NOMO-1 treated with DMSO at 0.1 percent for 48 hours (cell line): ENCODE measurements around the gene RTF2.
"Not testable (repeated sequence)": the region's sequence is repeated elsewhere in the genome, so short reads cannot be mapped to it uniquely, and the experiment has no call there.

Experiments
- DNase-seq: peaks from one replicate; lab custom pipeline; 2025; ENCODE audit not compliant: unreplicated experiment; lab: John Stamatoyannopoulos, UW

Gene RTF2

GRCh38 chr20:56483970-56484369, 15.5 kb downstream of the RTF2 start:
- peak; percentile 87 for DNase-seq

GRCh38 chr20:56487216-56487615, 18.8 kb downstream of the RTF2 start:
- DNase-seq: peak; percentile 86

DNA sequence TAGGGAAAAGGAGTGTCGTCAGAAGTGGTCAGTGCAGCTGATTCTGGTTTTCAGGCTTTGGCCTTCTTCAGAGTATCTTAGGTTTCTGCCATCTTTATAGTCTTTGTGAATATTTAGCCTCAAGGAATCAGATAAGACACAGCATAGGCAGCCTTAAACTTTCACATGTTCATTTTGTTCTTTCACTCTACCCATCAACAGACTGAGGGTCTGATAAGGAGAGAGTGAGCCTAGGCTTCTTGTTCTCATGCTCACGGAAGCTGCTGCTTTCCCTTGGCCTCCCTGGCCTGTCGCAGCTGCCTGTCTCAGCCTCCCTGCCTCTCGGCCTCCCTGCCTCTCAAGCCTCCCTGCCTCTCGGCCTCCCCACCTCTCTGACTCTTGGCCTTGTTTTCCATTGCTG, 20.1 kb downstream of the RTF2 start:
- no peak for DNase-seq

- no peak for DNase-seq
Observed at GRCh38 chr20:56501116-56501515, 32.7 kb downstream of the RTF2 start.

- DNase-seq: no peak
Observed at GRCh38 chr20:56503916-56504315, 35.5 kb downstream of the RTF2 start.

DNA sequence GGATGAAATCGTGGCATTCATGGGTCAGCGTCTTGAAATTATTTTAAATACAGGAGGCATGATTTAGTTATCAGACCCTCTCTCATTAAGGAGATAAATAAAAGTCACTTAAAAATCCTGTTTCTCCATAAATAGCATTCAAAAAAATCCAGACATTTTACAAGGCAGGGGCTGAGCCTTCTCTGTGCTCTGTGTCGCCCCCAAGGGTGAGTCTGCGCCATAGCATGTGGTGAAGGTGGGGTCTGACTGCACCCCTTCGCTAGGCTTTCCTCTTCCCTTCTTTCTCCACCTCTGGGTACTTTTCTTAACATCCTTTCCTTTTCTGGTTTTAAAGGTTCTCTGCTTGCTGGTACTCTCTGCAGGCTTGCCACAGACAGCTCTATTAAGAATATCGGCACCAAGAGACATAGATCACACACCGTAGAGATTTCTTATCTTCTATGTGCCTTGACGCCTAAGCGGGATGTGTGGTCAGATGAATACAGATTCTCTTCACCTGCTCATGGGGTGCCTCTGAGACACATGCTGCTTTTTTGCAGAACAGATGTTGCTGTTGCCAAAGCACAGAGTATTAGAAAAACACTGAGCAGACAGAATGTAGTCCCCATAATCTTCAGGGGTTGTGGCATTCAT, 36.1 kb downstream of the RTF2 start:
- no peak for DNase-seq

- DNase-seq: no peak
Observed at GRCh38 chr20:56506103-56506502, 37.7 kb downstream of the RTF2 start.

- DNase-seq: no peak
Observed at GRCh38 chr20:56511926-56512325, 43.5 kb downstream of the RTF2 start.

DNA sequence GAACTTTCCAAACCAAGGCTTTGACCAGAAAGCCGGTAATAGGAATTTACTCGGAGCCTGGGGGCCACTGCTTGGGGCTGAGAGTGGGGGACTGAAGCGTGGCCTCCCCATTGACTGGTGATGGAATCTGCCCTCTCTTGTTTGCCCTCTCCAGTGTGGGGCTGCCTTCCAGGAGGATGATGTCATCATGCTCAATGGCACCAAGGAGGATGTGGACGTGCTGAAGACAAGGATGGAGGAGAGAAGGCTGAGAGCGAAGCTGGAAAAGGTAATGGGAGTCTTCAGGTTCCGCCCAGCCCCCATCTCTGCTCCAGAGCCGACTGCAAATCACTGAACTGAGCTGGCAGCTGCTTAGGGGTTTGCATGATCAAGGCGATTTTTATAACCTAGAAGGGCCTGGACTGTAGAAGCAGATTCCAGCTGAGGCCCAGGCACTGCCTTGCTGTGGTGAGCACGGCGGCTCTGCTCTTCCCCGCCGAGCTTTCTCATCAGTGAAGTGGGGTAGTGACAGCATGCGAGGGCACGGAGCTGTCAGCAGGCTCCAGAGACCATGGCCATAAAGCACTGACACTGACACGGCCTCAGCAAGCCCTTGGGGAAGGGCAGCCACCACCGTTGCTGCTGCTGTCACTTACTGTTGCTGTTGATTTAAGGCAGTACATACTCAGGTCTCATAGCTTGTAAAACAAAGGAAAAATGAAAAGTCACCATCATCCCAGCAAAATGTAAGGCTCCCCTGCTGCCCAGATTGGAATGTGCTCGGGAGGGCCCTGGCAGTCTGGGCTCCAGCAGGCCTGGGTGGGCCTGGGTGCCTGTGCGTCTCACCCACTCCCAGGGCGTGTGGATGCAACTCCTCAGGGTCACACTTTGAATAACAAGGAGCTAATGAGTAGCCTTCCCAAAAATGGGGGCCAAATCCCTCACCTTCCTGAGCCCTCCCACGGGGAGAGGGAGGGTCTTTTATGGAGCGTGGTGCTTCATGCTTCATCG, 45.0 kb downstream of the RTF2 start:
- DNase-seq: no peak

GRCh38 chr20:56516631-56517030, 48.2 kb downstream of the RTF2 start:
- DNase-seq: no peak

- DNase-seq: no peak
Observed at GRCh38 chr20:56517211-56517610, 48.8 kb downstream of the RTF2 start.

DNA sequence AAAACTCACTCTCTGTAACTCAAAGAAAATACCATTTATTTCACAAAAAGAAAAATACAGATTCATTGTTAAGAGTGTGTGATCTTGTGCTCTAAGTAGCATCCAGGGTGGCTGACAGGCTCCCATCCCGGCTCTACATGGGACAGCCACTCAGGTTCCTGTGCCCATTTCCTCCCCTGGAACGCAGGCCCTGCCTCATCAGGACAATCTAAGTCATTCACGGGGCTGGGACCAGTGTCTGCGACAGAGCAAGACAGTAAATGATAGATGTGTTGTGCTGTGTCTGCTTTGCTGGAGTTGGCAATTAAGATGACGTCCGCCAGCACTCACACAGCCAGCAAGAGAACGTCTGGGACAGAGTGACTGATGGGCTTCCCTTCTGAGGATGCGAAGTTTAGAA, 49.2 kb downstream of the RTF2 start:
- no peak for DNase-seq

DNA sequence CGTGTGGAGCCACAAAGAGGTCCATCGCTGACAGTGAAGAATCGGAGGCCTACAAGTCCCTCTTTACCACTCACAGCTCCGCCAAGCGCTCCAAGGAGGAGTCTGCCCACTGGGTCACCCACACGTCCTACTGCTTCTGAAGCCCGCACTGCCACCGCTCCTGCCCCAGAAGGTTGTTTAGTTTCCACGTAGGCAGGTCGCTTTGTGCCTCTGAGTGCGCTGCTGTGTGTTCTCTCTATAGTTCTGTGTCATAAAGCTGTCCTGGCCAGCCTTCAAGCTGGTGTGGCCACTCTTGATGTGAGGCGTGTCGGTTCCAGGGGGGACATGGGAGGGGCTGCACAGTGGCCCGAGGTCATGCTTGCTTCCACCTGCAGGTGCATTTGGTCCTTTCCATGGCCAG, 49.7 kb downstream of the RTF2 start:
- no peak for DNase-seq

DNA sequence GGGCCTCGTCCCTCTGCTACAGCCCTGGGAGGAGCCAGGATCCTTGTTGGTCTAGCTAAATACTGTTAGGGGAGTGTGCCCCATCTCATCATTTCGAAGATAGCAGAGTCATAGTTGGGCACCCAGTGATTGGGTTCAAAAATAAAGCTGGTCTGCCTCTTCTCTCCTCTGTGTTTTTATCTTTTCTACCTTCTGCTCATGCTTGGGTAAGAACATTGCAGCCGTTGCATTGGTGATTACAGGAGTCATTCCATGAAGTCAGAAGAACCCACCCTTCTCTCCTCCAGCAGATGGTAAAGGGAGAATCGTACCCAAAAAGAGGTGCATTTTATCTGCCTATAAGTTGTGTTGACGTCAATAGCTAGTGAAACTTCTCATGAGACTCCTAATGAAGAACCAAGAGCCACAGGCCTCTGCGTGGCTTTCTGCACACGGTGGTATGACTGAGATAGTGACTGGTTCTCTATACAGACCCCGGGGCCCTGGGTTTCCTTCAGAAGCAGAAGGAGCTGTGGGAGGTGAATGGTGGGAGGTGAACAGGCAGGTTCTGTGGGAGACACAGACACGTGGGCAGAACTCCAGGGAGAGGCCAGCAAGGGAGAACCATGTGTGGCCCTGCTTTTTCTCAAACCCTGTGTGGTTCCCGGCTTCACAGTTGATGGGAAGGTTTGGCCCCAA, 50.4 kb downstream of the RTF2 start:
- no peak for DNase-seq

DNA sequence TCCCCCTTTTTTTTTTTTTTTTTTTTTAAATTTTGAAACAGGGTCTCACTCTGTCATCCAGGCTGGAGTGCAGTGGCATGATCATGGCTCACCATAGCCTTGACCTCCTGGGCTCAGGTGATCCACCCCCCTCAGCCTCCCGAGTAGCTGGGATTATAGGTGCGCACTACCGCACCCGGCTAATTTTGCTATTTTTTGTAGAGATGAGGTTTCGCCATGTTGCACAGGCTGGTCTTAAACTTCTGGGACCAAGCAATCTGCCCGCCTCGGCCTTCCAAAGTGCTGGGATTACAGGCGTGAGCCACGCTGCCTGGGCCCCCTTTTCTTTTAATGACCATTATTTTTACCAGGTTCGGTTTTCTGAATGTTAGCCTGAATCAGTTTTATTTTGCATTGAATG, 51.1 kb downstream of the RTF2 start:
- no peak for DNase-seq

- DNase-seq: no peak
Observed at GRCh38 chr20:56520180-56520579, 51.8 kb downstream of the RTF2 start.

- DNase-seq: not testable (repeated sequence)
Observed at GRCh38 chr20:56520746-56521354, 52.4 kb downstream of the RTF2 start.

DNA sequence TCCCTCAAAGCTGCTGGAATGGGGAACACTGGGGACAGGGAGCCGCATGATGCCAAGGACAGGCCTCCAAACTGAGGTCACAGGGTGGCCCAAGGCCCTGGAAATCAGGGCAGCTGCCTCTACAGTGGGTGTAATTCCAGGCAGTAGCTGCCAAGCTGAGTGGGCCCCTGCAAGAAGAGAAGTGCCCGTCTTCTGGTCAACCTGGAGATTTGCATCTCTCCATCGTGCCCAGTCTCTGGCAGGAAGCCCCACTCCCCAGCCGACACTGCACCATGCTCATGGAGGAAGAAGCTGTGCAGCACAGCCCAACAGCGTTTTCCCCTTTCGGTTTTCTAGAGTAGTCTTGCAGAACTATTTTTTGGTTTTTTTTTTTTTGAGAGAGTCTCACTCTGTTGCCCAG, 53.9 kb downstream of the RTF2 start:
- DNase-seq: no peak

- DNase-seq: not testable (repeated sequence)
Observed at GRCh38 chr20:56524444-56524843, 56.0 kb downstream of the RTF2 start, which contains the start of gene FAM209A. TSS of gene FAM209A (plus strand) at chr20:56524744. CDS start at chr20:56524809, 65 bp downstream.

- no peak for DNase-seq
Observed at GRCh38 chr20:56527521-56527920, 59.1 kb downstream of the RTF2 start.

- DNase-seq: not testable (repeated sequence)
Observed at GRCh38 chr20:56532946-56533345, 64.5 kb downstream of the RTF2 start, which contains the start of gene FAM209B. TSS of gene FAM209B (plus strand) at chr20:56533246. CDS start at chr20:56533342, 96 bp downstream.
